ENCODE measurements around the gene NRXN2.

Gene NRXN2

DNA sequence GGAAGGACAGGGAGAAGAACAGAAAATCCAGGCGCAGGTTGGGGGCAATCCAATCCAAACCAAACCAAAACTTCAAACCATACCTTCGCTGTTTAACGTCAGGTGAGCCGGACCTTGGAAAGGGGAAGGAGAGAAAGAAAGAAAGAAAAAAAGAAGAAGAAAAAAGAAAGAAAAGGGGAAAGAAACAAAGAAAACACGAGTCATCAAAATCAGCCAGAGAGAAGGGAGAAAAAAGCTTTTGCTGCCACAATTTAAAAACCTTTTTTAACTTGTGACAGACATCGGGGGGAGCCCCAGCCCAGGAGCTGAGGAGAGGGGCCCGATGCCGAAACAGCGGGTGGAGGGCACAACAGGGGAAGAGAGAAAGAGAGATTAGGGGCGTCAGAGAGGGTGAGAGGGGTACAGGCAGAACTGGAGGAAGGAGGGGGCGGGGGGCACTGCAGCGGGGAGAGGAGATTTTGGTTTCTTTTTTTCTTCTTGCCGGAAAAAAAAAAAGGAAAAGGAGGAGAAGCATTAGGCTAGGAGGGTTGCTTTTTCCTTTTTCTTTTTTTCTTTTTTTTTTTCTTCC is 30.1 kb downstream of the NRXN2 start:
- H3K9ac ChIP-seq (ENCODE audit: low read depth, low read length): no peak overlapping the region
- 50% methylated on average over 11 of the region's 13 CpGs for WGBS
- peaks cover 11% of the 10 kb centered on the region; the same call in 1 of the 2 replicates for H3K4me1 ChIP-seq (ENCODE audit: insufficient read depth, low read length)
- H3K36me3 ChIP-seq (ENCODE audit: insufficient read depth, low read length): no peaks in the 10 kb centered on the region
- peaks cover 25% of the 10 kb centered on the region; the same call in 1 of the 2 replicates for H3K27me3 ChIP-seq (ENCODE audit: insufficient read depth, low read length)
- no peaks in the 10 kb centered on the region for H3K9me3 ChIP-seq (ENCODE audit: insufficient read depth, low read depth, low read length)
- H3K27ac ChIP-seq (ENCODE audit: low read depth, low read length): no peak overlapping the region
- H3K4me3 ChIP-seq (ENCODE audit: low read length): no peak overlapping the region

DNA sequence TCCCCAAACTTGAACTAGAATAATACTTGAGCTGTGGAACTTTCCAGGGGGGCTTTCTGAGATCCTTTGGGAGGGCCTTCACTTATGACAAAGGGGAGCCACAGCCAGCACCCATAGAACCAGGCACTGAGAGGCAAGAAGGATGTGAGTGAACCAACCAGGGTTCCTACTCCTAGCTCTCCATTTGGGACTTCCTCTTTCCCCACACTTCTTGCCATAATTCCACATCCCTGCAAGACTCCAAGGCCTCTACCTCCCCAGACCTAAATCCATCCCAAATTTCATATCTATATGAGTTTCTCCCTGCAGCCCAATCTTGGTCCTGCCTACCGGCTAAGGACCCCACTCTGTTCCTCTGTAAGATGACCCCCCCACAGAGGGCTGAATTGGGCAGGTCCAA is 31.5 kb downstream of the NRXN2 start:
- Histone ChIP-seq H3K36me3 (ENCODE audit: insufficient read depth, low read length) (no peaks in the 10 kb centered on the region), H3K27me3 (ENCODE audit: insufficient read depth, low read length) (peaks cover 25% of the 10 kb centered on the region; the same call in 1 of the 2 replicates), H3K4me1 (ENCODE audit: insufficient read depth, low read length) (peaks cover 11% of the 10 kb centered on the region; the same call in 1 of the 2 replicates), H3K27ac (ENCODE audit: low read depth, low read length) (no peak overlapping the region), H3K4me3 (ENCODE audit: low read length) (no peak overlapping the region), H3K9me3 (ENCODE audit: insufficient read depth, low read depth, low read length) (no peaks in the 10 kb centered on the region), H3K9ac (ENCODE audit: low read depth, low read length) (no peak overlapping the region)
- 97% methylated on average over 1 of the region's 1 CpG for WGBS

GRCh38 chr11:64690235-64690634 is 32.8 kb downstream of the NRXN2 start:
- Histone ChIP-seq H3K4me3 (ENCODE audit: low read length) (no peak overlapping the region), H3K9me3 (ENCODE audit: insufficient read depth, low read depth, low read length) (no peaks in the 10 kb centered on the region), H3K9ac (ENCODE audit: low read depth, low read length) (no peak overlapping the region), H3K4me1 (ENCODE audit: insufficient read depth, low read length) (peaks cover 11% of the 10 kb centered on the region; the same call in 1 of the 2 replicates), H3K27me3 (ENCODE audit: insufficient read depth, low read length) (peaks cover 22% of the 10 kb centered on the region; the same call in 1 of the 2 replicates), H3K27ac (ENCODE audit: low read depth, low read length) (no peak overlapping the region), H3K36me3 (ENCODE audit: insufficient read depth, low read length) (no peaks in the 10 kb centered on the region)
- WGBS: 85% methylated on average over 8 of the region's 8 CpGs

DNA sequence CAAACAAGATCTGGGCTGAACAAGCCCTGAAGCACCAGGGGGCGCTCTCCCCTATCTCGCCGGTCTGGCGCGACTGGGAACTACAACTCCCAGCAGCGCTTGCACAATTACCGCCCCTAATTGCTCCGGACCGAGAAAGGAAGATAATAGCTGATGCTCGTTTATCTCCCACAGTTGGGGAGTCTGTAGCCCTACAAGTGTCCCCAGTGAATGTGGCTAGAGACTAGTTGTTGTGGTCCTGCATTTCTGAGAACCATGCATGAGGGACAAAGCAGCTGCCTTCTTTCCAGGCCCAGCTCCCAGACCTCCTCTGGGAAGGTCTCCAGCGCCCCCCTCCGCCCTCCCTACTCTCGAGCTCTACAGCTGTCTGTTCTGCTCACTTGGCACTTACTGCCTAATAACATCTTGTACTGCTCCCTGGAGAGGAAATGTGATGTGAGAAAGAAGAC is 34.4 kb downstream of the NRXN2 start:
- H3K9me3 ChIP-seq (ENCODE audit: insufficient read depth, low read depth, low read length): no peaks in the 10 kb centered on the region
- H3K27me3 ChIP-seq (ENCODE audit: insufficient read depth, low read length): peaks cover 15% of the 10 kb centered on the region; the same call in 1 of the 2 replicates
- no peak overlapping the region for H3K27ac ChIP-seq (ENCODE audit: low read depth, low read length)
- peaks cover 8% of the 10 kb centered on the region; the same call in 1 of the 2 replicates for H3K4me1 ChIP-seq (ENCODE audit: insufficient read depth, low read length)
- peak overlapping the region; percentile 63 for H3K4me3 ChIP-seq (ENCODE audit: low read length)
- H3K9ac ChIP-seq (ENCODE audit: low read depth, low read length): peak overlapping the region; percentile 36
- H3K36me3 ChIP-seq (ENCODE audit: insufficient read depth, low read length): no peaks in the 10 kb centered on the region
- WGBS: under 1% methylated on average over 13 of the region's 13 CpGs

DNA sequence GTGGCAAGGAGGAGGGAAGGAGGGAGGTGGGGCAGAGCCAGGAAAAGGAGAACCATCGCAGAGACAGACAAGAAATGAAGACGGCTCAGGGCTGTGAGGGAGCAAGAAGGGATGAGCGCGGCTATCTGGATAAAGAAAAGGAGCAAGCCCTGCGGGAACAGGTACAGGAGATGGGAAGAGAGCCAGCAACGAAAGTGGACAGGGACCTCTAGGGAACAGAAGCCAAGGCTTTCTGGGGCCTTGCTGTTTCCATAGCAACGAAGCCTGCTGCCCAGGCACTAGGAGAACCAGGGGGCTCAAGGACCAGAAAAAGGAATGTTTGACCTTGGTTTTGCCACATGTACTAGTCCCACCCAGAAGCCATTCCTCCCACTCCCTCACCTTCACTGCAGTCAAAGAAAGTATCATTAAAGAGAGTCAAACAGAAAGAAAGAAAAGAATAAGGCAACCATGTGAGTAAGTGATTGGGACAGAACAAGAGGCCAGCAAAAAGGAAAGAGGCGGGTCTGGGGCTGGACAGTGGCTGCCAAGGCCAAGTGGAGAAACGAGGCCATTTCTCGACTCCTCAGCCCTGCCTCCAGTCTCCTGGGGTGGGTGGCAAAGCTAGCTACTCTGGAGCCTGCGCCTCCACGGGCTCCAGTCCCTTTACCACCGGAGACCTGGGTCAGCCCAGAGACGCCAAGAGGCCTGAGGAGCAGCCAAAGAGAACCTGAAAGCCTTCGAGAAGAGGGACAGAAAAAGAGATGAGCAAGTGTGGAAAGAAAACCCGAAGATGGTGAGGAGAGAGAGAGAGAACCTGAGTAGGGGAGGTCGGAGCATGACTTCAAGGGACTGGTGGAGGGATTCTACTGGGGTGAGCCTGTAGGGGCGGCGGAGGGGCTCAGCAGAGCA is 35.1 kb downstream of the NRXN2 start:
- 69% methylated on average over 19 of the region's 19 CpGs for WGBS
- no peak overlapping the region for H3K9ac ChIP-seq (ENCODE audit: low read depth, low read length)
- H3K4me1 ChIP-seq (ENCODE audit: insufficient read depth, low read length): peaks cover 3% of the 10 kb centered on the region; the same call in 1 of the 2 replicates
- H3K27ac ChIP-seq (ENCODE audit: low read depth, low read length): no peak overlapping the region
- H3K9me3 ChIP-seq (ENCODE audit: insufficient read depth, low read depth, low read length): no peaks in the 10 kb centered on the region
- peak overlapping the region; percentile 63 for H3K4me3 ChIP-seq (ENCODE audit: low read length)
- peaks cover 11% of the 10 kb centered on the region; the same call in 1 of the 2 replicates for H3K27me3 ChIP-seq (ENCODE audit: insufficient read depth, low read length)
- H3K36me3 ChIP-seq (ENCODE audit: insufficient read depth, low read length): no peaks in the 10 kb centered on the region

DNA sequence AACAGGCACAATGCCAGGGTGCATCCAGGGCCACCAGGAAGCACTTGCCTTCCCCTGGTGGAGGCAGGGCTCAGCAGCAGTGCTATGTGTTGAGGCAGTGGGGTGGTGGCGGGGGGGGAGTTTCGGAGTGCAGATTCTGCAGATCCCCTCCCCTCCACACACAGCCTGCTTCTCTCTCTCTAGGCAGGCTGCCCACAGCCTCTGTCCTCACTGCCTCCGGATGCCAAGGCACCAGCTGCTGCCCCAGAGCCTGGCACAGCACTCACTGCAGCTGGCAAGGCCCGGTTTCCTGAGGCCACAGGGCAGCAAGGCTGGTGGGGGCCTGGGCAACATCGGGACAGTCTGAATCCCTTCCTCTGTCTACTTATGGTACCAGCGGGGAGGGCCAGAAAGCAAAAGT is 35.8 kb downstream of the NRXN2 start:
- Histone ChIP-seq H3K4me3 (ENCODE audit: low read length) (no peak overlapping the region), H3K9ac (ENCODE audit: low read depth, low read length) (no peak overlapping the region), H3K27me3 (ENCODE audit: insufficient read depth, low read length) (peaks cover 8% of the 10 kb centered on the region; the same call in 1 of the 2 replicates)

DNA sequence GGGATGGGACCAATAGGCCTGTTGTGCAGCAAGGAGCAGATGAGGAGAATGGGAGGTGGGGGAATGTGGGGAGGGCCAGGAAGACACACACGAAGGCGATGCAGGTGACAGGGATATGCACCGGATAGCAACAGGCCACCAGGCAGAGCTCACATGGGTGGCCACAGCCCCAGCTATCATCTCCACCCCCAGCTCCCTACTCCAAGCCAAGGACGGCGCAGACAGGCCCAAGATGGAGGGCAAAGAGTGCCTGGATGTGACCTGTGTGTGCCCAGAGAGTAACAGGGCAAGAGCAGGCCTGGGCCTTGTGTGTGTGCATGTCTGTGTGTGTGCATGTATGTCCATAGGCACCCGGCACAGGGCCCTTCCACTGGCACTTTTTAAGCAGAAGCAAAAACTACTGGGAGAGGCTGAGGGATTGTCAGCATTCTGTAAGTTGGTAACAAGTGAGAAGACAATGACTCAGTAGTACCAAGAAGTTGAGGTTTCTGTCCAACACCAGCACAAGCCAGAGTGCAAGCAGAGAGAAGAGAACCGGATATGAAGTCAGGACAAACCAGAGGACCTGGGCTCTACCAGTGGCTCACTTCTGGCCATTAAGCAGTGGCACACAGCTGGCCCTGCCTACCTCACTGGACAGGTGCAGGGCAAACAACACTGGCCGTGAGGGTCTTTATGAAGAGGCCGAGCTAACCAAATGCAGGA is 36.4 kb downstream of the NRXN2 start:
- Histone ChIP-seq H3K4me3 (ENCODE audit: low read length) (no peak overlapping the region), H3K27me3 (ENCODE audit: insufficient read depth, low read length) (peaks cover 7% of the 10 kb centered on the region; the same call in 1 of the 2 replicates), H3K27ac (ENCODE audit: low read depth, low read length) (no peak overlapping the region), H3K9me3 (ENCODE audit: insufficient read depth, low read depth, low read length) (no peaks in the 10 kb centered on the region), H3K36me3 (ENCODE audit: insufficient read depth, low read length) (no peaks in the 10 kb centered on the region), H3K9ac (ENCODE audit: low read depth, low read length) (no peak overlapping the region), H3K4me1 (ENCODE audit: insufficient read depth, low read length) (no peaks in the 10 kb centered on the region)
- WGBS: 89% methylated on average over 9 of the region's 9 CpGs

More for the DNA sequence above, 35.8 kb downstream of the NRXN2 start:
- H3K27ac ChIP-seq (ENCODE audit: low read depth, low read length): no peak overlapping the region
- WGBS: 88% methylated on average over 4 of the region's 6 CpGs
- H3K4me1 ChIP-seq (ENCODE audit: insufficient read depth, low read length): no peaks in the 10 kb centered on the region
- no peaks in the 10 kb centered on the region for H3K36me3 ChIP-seq (ENCODE audit: insufficient read depth, low read length)
- H3K9me3 ChIP-seq (ENCODE audit: insufficient read depth, low read depth, low read length): no peaks in the 10 kb centered on the region

DNA sequence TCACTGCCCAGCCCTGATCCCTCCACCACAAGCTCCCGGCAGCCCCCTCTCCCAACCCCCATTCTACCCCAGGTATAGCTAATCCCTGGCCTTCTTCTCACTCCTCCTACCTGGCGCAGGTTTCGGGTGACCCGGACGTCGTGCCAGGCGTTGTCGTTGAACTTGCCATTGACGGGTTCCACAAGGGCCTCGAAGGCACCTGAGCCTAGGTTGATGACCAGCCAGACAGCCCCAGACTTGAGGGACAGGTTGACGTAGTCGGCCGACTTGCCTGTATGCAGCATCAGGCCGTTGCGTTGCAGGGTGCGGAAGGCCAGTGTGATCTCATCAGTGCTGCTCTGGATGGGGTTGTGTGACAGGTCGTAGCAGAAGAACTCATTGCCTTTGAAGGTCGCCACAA is 37.5 kb downstream of the NRXN2 start:
- H3K4me1 ChIP-seq (ENCODE audit: insufficient read depth, low read length): no peaks in the 10 kb centered on the region
- whole genome bisulfite sequencing: 92% methylated on average over 18 of the region's 18 CpGs
- H3K36me3 ChIP-seq (ENCODE audit: insufficient read depth, low read length): no peaks in the 10 kb centered on the region
- H3K9ac ChIP-seq (ENCODE audit: low read depth, low read length): no peak overlapping the region
- 0 out of 2 replicates have a peak, but pooled peaks cover 4% of the 10 kb centered on the region for H3K27me3 ChIP-seq (ENCODE audit: insufficient read depth, low read length)
- no peak overlapping the region for H3K4me3 ChIP-seq (ENCODE audit: low read length)
- no peak overlapping the region for H3K27ac ChIP-seq (ENCODE audit: low read depth, low read length)
- no peaks in the 10 kb centered on the region for H3K9me3 ChIP-seq (ENCODE audit: insufficient read depth, low read depth, low read length)

DNA sequence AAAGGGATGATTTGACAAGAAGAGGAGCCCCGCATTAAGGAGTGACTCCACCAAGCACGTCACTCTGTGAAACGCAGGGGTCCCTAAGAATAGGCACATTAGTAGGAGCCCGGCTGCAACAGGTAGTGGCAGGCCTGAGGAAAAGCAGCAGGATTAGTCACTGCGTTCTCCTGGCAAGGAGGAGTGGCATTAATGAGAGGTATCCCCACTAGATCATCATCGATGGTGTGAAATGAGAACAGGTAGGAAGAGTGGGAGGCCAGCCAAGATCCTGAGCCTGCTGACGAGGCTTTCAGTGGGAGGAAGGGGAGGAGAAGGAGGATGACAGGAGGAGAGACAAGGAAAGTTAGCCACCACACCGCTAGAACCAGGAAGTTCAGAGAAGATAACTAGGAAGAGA is 38.6 kb downstream of the NRXN2 start:
- H3K27ac ChIP-seq (ENCODE audit: low read depth, low read length): no peak overlapping the region
- H3K36me3 ChIP-seq (ENCODE audit: insufficient read depth, low read length): no peaks in the 10 kb centered on the region
- H3K9me3 ChIP-seq (ENCODE audit: insufficient read depth, low read depth, low read length): no peaks in the 10 kb centered on the region
- 0 out of 2 replicates have a peak, but pooled peaks cover 4% of the 10 kb centered on the region for H3K27me3 ChIP-seq (ENCODE audit: insufficient read depth, low read length)
- 80% methylated on average over 8 of the region's 8 CpGs for WGBS
- no peaks in the 10 kb centered on the region for H3K4me1 ChIP-seq (ENCODE audit: insufficient read depth, low read length)
- no peak overlapping the region for H3K9ac ChIP-seq (ENCODE audit: low read depth, low read length)
- no peak overlapping the region for H3K4me3 ChIP-seq (ENCODE audit: low read length)

- Histone ChIP-seq H3K9ac (ENCODE audit: low read depth, low read length) (no peak overlapping the region), H3K4me3 (ENCODE audit: low read length) (no peak overlapping the region), H3K36me3 (ENCODE audit: insufficient read depth, low read length) (no peaks in the 10 kb centered on the region), H3K27ac (ENCODE audit: low read depth, low read length) (no peak overlapping the region), H3K4me1 (ENCODE audit: insufficient read depth, low read length) (no peaks in the 10 kb centered on the region), H3K27me3 (ENCODE audit: insufficient read depth, low read length) (0 out of 2 replicates have a peak, but pooled peaks cover 7% of the 10 kb centered on the region), H3K9me3 (ENCODE audit: insufficient read depth, low read depth, low read length) (no peaks in the 10 kb centered on the region)
- 83% methylated on average over 4 of the region's 4 CpGs for WGBS
Measured at GRCh38 chr11:64681171-64681570, 41.8 kb downstream of the NRXN2 start.
